A673 (cell line): Measurements from ENCODE around the gene TOMM7.

ENCODE experiments used
- CTCF ChIP-seq: fragments of 300-800, 200-600 bp; sonication (generic); conservative IDR thresholded peaks from 2 replicates; pipeline ENCODE4 v1.5.1; 2017; ENCODE audit warnings: low read depth, mild to moderate bottlenecking, antibody characterized with exemption, low read length, moderate library complexity, mixed read lengths
- EZH2 ChIP-seq: fragments of 200-600 bp; sonication (generic); IDR thresholded peaks from 2 replicates; pipeline ENCODE4 v1.6.1; 2017; ENCODE audit warnings: borderline replicate concordance, low read depth, mild to moderate bottlenecking, mixed read lengths, antibody characterized with exemption, low read length; ENCODE audit not compliant: poor library complexity, severe bottlenecking

- TF ChIP-seq CTCF = no peak
- TF ChIP-seq EZH2 = no peak
These were observed 17.4 kb downstream of the TOMM7 start for GRCh38 chr7:22805227-22805626.
